RWPE2 (cell line): ENCODE measurements around the gene CSNK1A1L.

Source experiments
- ATAC-seq: fragments of 200-7000 bp; cut with Tn5 transposase; 3 replicates; pipeline ENCODE4 v1.9.1; 2021; ENCODE audit warnings: low read depth
- DNase-seq: peaks from one replicate; pipeline ENCODE4 v3.0.0-alpha.2; 2020; ENCODE audit warnings: low spot score
- H3K27ac ChIP-seq: fragments of 450-650 bp; 2 replicates; pipeline ENCODE4 v1.5.1; 2017; ENCODE audit warnings: mild to moderate bottlenecking; ENCODE audit not compliant: poor library complexity, severe bottlenecking
- H3K27me3 ChIP-seq: fragments of 250-450 bp; sonication (Bioruptor Pico); 2 replicates; pipeline ENCODE4 v1.5.1; 2021; ENCODE audit warnings: mild to moderate bottlenecking, moderate library complexity; ENCODE audit not compliant: insufficient read depth, poor library complexity, severe bottlenecking
- H3K36me3 ChIP-seq: fragments of 250-450 bp; sonication (Bioruptor Pico); 2 replicates; pipeline ENCODE4 v1.5.1; 2020; ENCODE audit warnings: low read depth, mild to moderate bottlenecking, moderate library complexity
- H3K4me1 ChIP-seq: fragments of 250-450 bp; sonication (Bioruptor Pico); 2 replicates; pipeline ENCODE4 v1.5.1; 2021; ENCODE audit warnings: mild to moderate bottlenecking, moderate library complexity; ENCODE audit not compliant: insufficient read depth, poor library complexity, severe bottlenecking
- H3K4me3 ChIP-seq: fragments of 250-450 bp; sonication (Bioruptor Pico); 2 replicates; pipeline ENCODE4 v1.5.1; 2021; ENCODE audit warnings: mild to moderate bottlenecking, moderate library complexity; ENCODE audit not compliant: severe bottlenecking
- H3K9me3 ChIP-seq: fragments of 250-450 bp; sonication (Bioruptor Pico); 2 replicates; pipeline ENCODE4 v1.5.1; 2021; ENCODE audit warnings: mild to moderate bottlenecking, moderate library complexity; ENCODE audit not compliant: severe bottlenecking
- CTCF ChIP-seq: fragments of 450-650 bp; IDR thresholded peaks from one replicate; pipeline ENCODE4 v1.5.1; 2017; ENCODE audit warnings: mild to moderate bottlenecking, moderate library complexity; ENCODE audit not compliant: poor library complexity, severe bottlenecking

The CSNK1A1L gene

GRCh38 chr13:37105251-37105714 is at the start of gene CSNK1A1L:
Gene CSNK1A1L (minus strand): TSS chr13:37105664. CDS start chr13:37105256, 408 bp downstream.
- ATAC-seq, result no peak
- H3K4me3 ChIP-seq, result no peak within 1 kb of the TSS
- TF ChIP-seq CTCF, result no peak
- no peaks in the 10 kb centered on the region for H3K4me1 ChIP-seq
- H3K27me3 ChIP-seq, result no peaks in the 10 kb centered on the region
- H3K36me3 ChIP-seq, result no peaks in the 10 kb centered on the region
- H3K9me3 ChIP-seq, result no peaks in the 10 kb centered on the region
- H3K27ac ChIP-seq, result no peak within 1 kb of the TSS
- no peak for DNase-seq

GRCh38 chr13:37149380-37149779 is 43.9 kb upstream of the CSNK1A1L start:
- DNase-seq (no peak), ATAC-seq (no peak)
- no peak overlapping the region for H3K4me3 ChIP-seq
- no peaks in the 10 kb centered on the region for H3K4me1 ChIP-seq
- no peak overlapping the region for H3K27ac ChIP-seq
- H3K36me3 ChIP-seq, result no peaks in the 10 kb centered on the region
- H3K9me3 ChIP-seq, result no peaks in the 10 kb centered on the region
- no peaks in the 10 kb centered on the region for H3K27me3 ChIP-seq
- TF ChIP-seq CTCF, result no peak

- Histone ChIP-seq H3K36me3 (no peaks in the 10 kb centered on the region), H3K4me3 (no peak overlapping the region), H3K27ac (no peak overlapping the region), H3K27me3 (no peaks in the 10 kb centered on the region), H3K4me1 (no peaks in the 10 kb centered on the region), H3K9me3 (no peaks in the 10 kb centered on the region)
- DNase-seq, result no peak
- no peak for TF ChIP-seq CTCF
- no peak for ATAC-seq
These were observed 43.0 kb upstream of the CSNK1A1L start for GRCh38 chr13:37148501-37148900.

GRCh38 chr13:37144661-37145060 is 39.2 kb upstream of the CSNK1A1L start:
- TF ChIP-seq CTCF, result no peak
- no peaks in the 10 kb centered on the region for H3K9me3 ChIP-seq
- no peak overlapping the region for H3K27ac ChIP-seq
- no peak overlapping the region for H3K4me3 ChIP-seq
- H3K27me3 ChIP-seq, result no peaks in the 10 kb centered on the region
- no peaks in the 10 kb centered on the region for H3K36me3 ChIP-seq
- DNase-seq (no peak), ATAC-seq (no peak)
- H3K4me1 ChIP-seq, result no peaks in the 10 kb centered on the region

- H3K27ac ChIP-seq, result no peak overlapping the region
- H3K9me3 ChIP-seq, result no peaks in the 10 kb centered on the region
- no peaks in the 10 kb centered on the region for H3K4me1 ChIP-seq
- ATAC-seq (no peak), DNase-seq (no peak)
- H3K4me3 ChIP-seq, result no peak overlapping the region
- no peaks in the 10 kb centered on the region for H3K27me3 ChIP-seq
- H3K36me3 ChIP-seq, result no peaks in the 10 kb centered on the region
- TF ChIP-seq CTCF, result no peak
These were observed 38.4 kb upstream of the CSNK1A1L start for GRCh38 chr13:37143911-37144310.
